Endothelial cell of umbilical vein (primary cell): ENCODE measurements around the gene COL19A1. TPM values are rescaled to one million over a fixed set of nuclear protein-coding genes. Genes with fewer than 3 reads are reported as not detected.

ENCODE experiments used
- BruUV-seq: library from RNA; stranded (reverse); fragments of 400-500 nt; replicated peaks from 2 replicates; lab custom pipeline; 2021; lab: Mats Ljungman, UMichigan
- CTCF ChIA-PET: fragments of 300-600, 350-600 bp; sonication (Branson Sonifier 250); formaldehyde crosslinking; loops from one replicate; lab custom pipeline; 2021; ENCODE audit warnings: antibody characterized with exemption, inconsistent platforms; lab: Charles Lee
- POLR2A ChIA-PET: fragments of 300-600, 350-600 bp; sonication (Branson Sonifier 250); formaldehyde crosslinking; loops from one replicate; lab custom pipeline; 2021; ENCODE audit warnings: antibody characterized with exemption, inconsistent platforms; lab: Charles Lee
- DNase-seq: peaks from one replicate; pipeline ENCODE4 v3.0.0-alpha.2; 2011; ENCODE audit warnings: low read depth, low spot score
- FAIRE-seq: peaks from 2 replicates; lab custom pipeline; 2011; peaks lifted over from hg19 to GRCh38; lab: Jason Lieb, UNC
- H2AFZ ChIP-seq: 2 replicates; pipeline ENCODE4 v1.6.0; 2012; ENCODE audit warnings: low read depth, low read length, control low read depth, inconsistent platforms
- H3K27ac ChIP-seq: 2 replicates; pipeline ENCODE4 v1.5.1; 2011; ENCODE audit warnings: low read depth, mild to moderate bottlenecking, control low read depth, low read length, moderate library complexity; ENCODE audit not compliant: insufficient read depth
- H3K27me3 ChIP-seq, 2 experiments: 2 replicates each; pipeline versions ENCODE4 v1.6.0 to v1.6.1; 2011; ENCODE audit warnings: low read length in 2 of 2, mixed read lengths in 1 of 2; ENCODE audit not compliant: control insufficient read depth in 2 of 2, insufficient read depth in 2 of 2
- H3K36me3 ChIP-seq, 2 experiments: 2 replicates in 1 of 2; 3 replicates in 1 of 2; pipeline ENCODE4 v1.5.1; 2011; ENCODE audit warnings: low read length in 2 of 2, mild to moderate bottlenecking in 1 of 2, moderate library complexity in 1 of 2; ENCODE audit not compliant: control insufficient read depth in 2 of 2, insufficient read depth in 2 of 2; ENCODE audit errors: extremely low read depth in 1 of 2
- H3K4me1 ChIP-seq: 3 replicates; pipeline ENCODE4 v1.5.1; 2011; ENCODE audit warnings: mild to moderate bottlenecking, low read length; ENCODE audit not compliant: control insufficient read depth, insufficient read depth; ENCODE audit errors: extremely low read depth
- H3K4me2 ChIP-seq: 2 replicates; pipeline ENCODE4 v1.6.1; 2011; ENCODE audit warnings: low read length, control low read depth, mixed read lengths; ENCODE audit not compliant: insufficient read depth
- H3K4me3 ChIP-seq, 3 experiments: fragments of 200-600 bp in 1 of 3; sonication (generic), shearing (Covaris generic) in 1 of 3; replicated peaks in 1 of 3; 2 replicates each; pipeline ENCODE4 v1.5.1; 2011 to 2016; ENCODE audit warnings: control low read depth in 3 of 3, low read length in 3 of 3, mild to moderate bottlenecking in 2 of 3, inconsistent platforms in 1 of 3, low read depth in 1 of 3, moderate library complexity in 1 of 3; ENCODE audit not compliant: insufficient read depth in 1 of 3
- H3K79me2 ChIP-seq: 2 replicates; pipeline ENCODE4 v1.6.0; 2012; ENCODE audit warnings: low read length, inconsistent platforms; ENCODE audit not compliant: control insufficient read depth, insufficient read depth
- H3K9ac ChIP-seq: replicated peaks from 2 replicates; pipeline ENCODE3; 2011; ENCODE audit warnings: low read length, control low read depth; ENCODE audit not compliant: insufficient read depth; ENCODE audit errors: extremely low read depth
- H3K9me1 ChIP-seq: replicated peaks from 3 replicates; pipeline ENCODE4 v1.6.0; 2011; ENCODE audit warnings: mild to moderate bottlenecking, low read length; ENCODE audit not compliant: control insufficient read depth, insufficient read depth; ENCODE audit errors: extremely low read depth
- H3K9me3 ChIP-seq: replicated peaks from 2 replicates; pipeline ENCODE4 v1.5.1; 2012; ENCODE audit warnings: low read length, inconsistent platforms; ENCODE audit not compliant: control insufficient read depth, insufficient read depth
- H4K20me1 ChIP-seq: replicated peaks from 2 replicates; pipeline ENCODE3; 2011; ENCODE audit warnings: mild to moderate bottlenecking, low read length; ENCODE audit not compliant: control insufficient read depth, insufficient read depth; ENCODE audit errors: extremely low read depth
- EZH2 ChIP-seq: IDR thresholded peaks from 2 replicates; pipeline ENCODE4 v1.6.1; 2012; ENCODE audit warnings: borderline replicate concordance, low read depth, mild to moderate bottlenecking, moderate library complexity, low read length, inconsistent platforms; ENCODE audit not compliant: severe bottlenecking
- FOS ChIP-seq: IDR thresholded peaks from 2 replicates; pipeline ENCODE4 v1.6.1; 2011; ENCODE audit warnings: mild to moderate bottlenecking, low read length, moderate library complexity, borderline replicate concordance; ENCODE audit not compliant: insufficient read depth
- GATA2 ChIP-seq: IDR thresholded peaks from 2 replicates; pipeline ENCODE4 v1.7.0; 2011; ENCODE audit warnings: low read depth, mild to moderate bottlenecking, moderate library complexity, mixed read lengths, low read length; ENCODE audit not compliant: insufficient read length, insufficient read depth
- JUN ChIP-seq: IDR thresholded peaks from 2 replicates; pipeline ENCODE4 v1.6.1; 2011; ENCODE audit warnings: borderline replicate concordance, low read depth; ENCODE audit not compliant: insufficient read length, insufficient read depth
- MYC ChIP-seq: IDR thresholded peaks from one replicate; pipeline ENCODE4 v1.6.1; 2011; ENCODE audit warnings: mild to moderate bottlenecking, low read depth, low read length
- POLR2A ChIP-seq: IDR thresholded peaks from 2 replicates; pipeline ENCODE4 v1.6.1; 2012; ENCODE audit warnings: low read depth, mild to moderate bottlenecking, control low read depth, low read length
- POLR2AphosphoS5 ChIP-seq: IDR thresholded peaks from 2 replicates; pipeline ENCODE4 v1.6.1; 2012; ENCODE audit warnings: low read depth, mild to moderate bottlenecking, control low read depth, low read length, moderate library complexity; ENCODE audit not compliant: insufficient read depth
- dilution Hi-C: fragments of 300-500 bp; cut with MboI; formaldehyde crosslinking; loops from one replicate; pipeline ENCODE4 v1.15.0; 2019; ENCODE audit warnings: low sequenced_read_pairs; ENCODE audit not compliant: extremely low pct_ligation_motif_present
- intact Hi-C: fragments of 100-400 bp; cut with micrococcal nuclease; formaldehyde crosslinking; loops from one replicate; pipeline ENCODE4 v1.10.0; 2022
- polyA plus RNA-seq, 4 experiments: library from polyadenylated mRNA; depleted of rRNA in 3 of 4; stranded (reverse) in 3 of 4; unstranded in 1 of 4; fragments of >200 nt; gene quantifications; 2 replicates each; pipeline versions ENCODE4 v1.2.1 to v1.2.3, GENCODE V29; 2011 to 2012; ENCODE audit warnings: missing spikeins in 1 of 4
- total RNA-seq: library from RNA; stranded (reverse); gene quantifications from 2 replicates; pipeline ENCODE4 v1.2.3, GENCODE V29; 2021
- TF ChIP-seq, protein P1 (sequence below): IDR thresholded peaks from 2 replicates; pipeline ENCODE4 v1.6.1; 2011; ENCODE audit not compliant: insufficient read depth, insufficient read length
- TF ChIP-seq, protein P2 (sequence below), 2 donors: IDR thresholded peaks; 1 replicate in 1 of 2; 2 replicates in 1 of 2; pipeline ENCODE4 v1.5.1; 2011; ENCODE audit warnings: low read length in 2 of 2, mild to moderate bottlenecking in 2 of 2, moderate library complexity in 2 of 2, control low read depth in 1 of 2, inconsistent platforms in 1 of 2, low read depth in 1 of 2; ENCODE audit not compliant: insufficient read depth in 1 of 2; ENCODE audit errors: extremely low read depth in 1 of 2

Gene COL19A1
- total and polyA plus RNA-seq, 2 donors (not counting 3 experiments of a cell fraction or from before 2014, with no cell fraction given): not detected

GRCh38 chr6:70222439-70222749 is 356.0 kb downstream of the COL19A1 start:
- CTCF ChIA-PET: interaction anchor here (1.5 to 3.5 kb wide), 8 partner anchors 9 to 736 kb away, joined by 3 to 73 read pairs (median 21); no protein-coding TSS in a partner anchor
- FAIRE-seq (no peak), DNase-seq (no peak)
- dilution Hi-C loops: no loop called here
- Histone ChIP-seq H3K9me3 (no peaks in the 10 kb centered on the region), H3K4me1 (no peaks in the 10 kb centered on the region), H3K27me3 (no peaks in the 10 kb centered on the region), H2AFZ (no peak overlapping the region), H3K4me3 (no peak overlapping the region), H4K20me1 (no peaks in the 10 kb centered on the region), H3K36me3 (no peaks in the 10 kb centered on the region), H3K9me1 (no peaks in the 10 kb centered on the region), H3K27ac (no peak overlapping the region), H3K79me2 (no peaks in the 10 kb centered on the region), H3K4me2 (no peak overlapping the region), H3K9ac (no peak overlapping the region)
- POLR2A ChIA-PET: no interaction called here
- no TSS peak for BruUV-seq
- intact Hi-C loops: loop anchor here (5.0 to 10.0 kb wide), 2 partner anchors 465 to 662 kb away; no protein-coding TSS in a partner anchor
- TF ChIP-seq, protein P1, sequence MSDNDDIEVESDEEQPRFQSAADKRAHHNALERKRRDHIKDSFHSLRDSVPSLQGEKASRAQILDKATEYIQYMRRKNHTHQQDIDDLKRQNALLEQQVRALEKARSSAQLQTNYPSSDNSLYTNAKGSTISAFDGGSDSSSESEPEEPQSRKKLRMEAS: no peak
- no peak for TF ChIP-seq POLR2A
- TF ChIP-seq GATA2: no peak
- TF ChIP-seq JUN: no peak
- TF ChIP-seq EZH2: no peak
- TF ChIP-seq, protein P2, sequence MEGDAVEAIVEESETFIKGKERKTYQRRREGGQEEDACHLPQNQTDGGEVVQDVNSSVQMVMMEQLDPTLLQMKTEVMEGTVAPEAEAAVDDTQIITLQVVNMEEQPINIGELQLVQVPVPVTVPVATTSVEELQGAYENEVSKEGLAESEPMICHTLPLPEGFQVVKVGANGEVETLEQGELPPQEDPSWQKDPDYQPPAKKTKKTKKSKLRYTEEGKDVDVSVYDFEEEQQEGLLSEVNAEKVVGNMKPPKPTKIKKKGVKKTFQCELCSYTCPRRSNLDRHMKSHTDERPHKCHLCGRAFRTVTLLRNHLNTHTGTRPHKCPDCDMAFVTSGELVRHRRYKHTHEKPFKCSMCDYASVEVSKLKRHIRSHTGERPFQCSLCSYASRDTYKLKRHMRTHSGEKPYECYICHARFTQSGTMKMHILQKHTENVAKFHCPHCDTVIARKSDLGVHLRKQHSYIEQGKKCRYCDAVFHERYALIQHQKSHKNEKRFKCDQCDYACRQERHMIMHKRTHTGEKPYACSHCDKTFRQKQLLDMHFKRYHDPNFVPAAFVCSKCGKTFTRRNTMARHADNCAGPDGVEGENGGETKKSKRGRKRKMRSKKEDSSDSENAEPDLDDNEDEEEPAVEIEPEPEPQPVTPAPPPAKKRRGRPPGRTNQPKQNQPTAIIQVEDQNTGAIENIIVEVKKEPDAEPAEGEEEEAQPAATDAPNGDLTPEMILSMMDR (IDR thresholded peaks at IDR 0.05; ENCODE audit: extremely low read depth in 1 of 2, insufficient read depth in 1 of 2, low read depth in 1 of 2, low read length in 2 of 2): no peak
- TF ChIP-seq FOS: no peak
- no peak for TF ChIP-seq MYC
- TF ChIP-seq POLR2AphosphoS5: no peak
